K562 (cell line): ENCODE results near the gene TMEM214. TPM values are rescaled to one million over a fixed set of nuclear protein-coding genes. Genes with fewer than 3 reads are reported as not detected.

Experiments
- ATF6 ChIP-seq: sonication (generic); formaldehyde crosslinking; IDR thresholded peaks from 2 replicates; pipeline ENCODE4 v1.4.0; 2020; ENCODE audit warnings: mild to moderate bottlenecking, missing genetic modification reagents
- ELF1 ChIP-seq: fragments of 200-800 bp; sonication (Bioruptor generic); IDR thresholded peaks from 2 replicates; pipeline ENCODE4 v1.6.1; 2016; ENCODE audit warnings: missing genetic modification characterization, missing compliant biosample characterization
- HOXB6 ChIP-seq: fragments of 250-450 bp; sonication (Bioruptor Pico); IDR thresholded peaks from 2 replicates; pipeline ENCODE4 v1.5.1; 2022; ENCODE audit warnings: mild to moderate bottlenecking, borderline replicate concordance
- ILK ChIP-seq: fragments of 450-650 bp; IDR thresholded peaks from 2 replicates; pipeline ENCODE4 v1.6.1; 2016; ENCODE audit warnings: missing genetic modification characterization, low read depth, mild to moderate bottlenecking, missing compliant biosample characterization, moderate library complexity, borderline replicate concordance
- PCBP2 ChIP-seq: fragments of 200-400 bp; formaldehyde crosslinking; IDR thresholded peaks from 2 replicates; pipeline ENCODE4 v1.6.1; 2018; ENCODE audit warnings: low read length, low read depth, mild to moderate bottlenecking, moderate library complexity; ENCODE audit not compliant: poor library complexity, severe bottlenecking
- TCF15 ChIP-seq: fragments of 250-450 bp; sonication (Bioruptor Pico); IDR thresholded peaks from 2 replicates; pipeline ENCODE4 v1.8.0; 2022; ENCODE audit warnings: moderate library complexity, mild to moderate bottlenecking, inconsistent platforms
- ZFP36 ChIP-seq: fragments of 150-350 bp; IDR thresholded peaks from 2 replicates; pipeline ENCODE4 v1.6.1; 2018; ENCODE audit warnings: low read length, low read depth; ENCODE audit not compliant: partially characterized antibody
- ZNF79 ChIP-seq: fragments of 250-450 bp; sonication (Bioruptor Pico); IDR thresholded peaks from 2 replicates; pipeline ENCODE4 v1.4.0; 2020; ENCODE audit warnings: low read depth, mild to moderate bottlenecking, moderate library complexity
- polyA plus RNA-seq, 8 experiments: library from polyadenylated mRNA; depleted of rRNA in 4 of 8; stranded (reverse) in 5 of 8; unstranded in 3 of 8; fragments of >200 nt; fragmentation: Nextera tagmentation in 2 of 8; fragmentation: Illumina TruSeq in 1 of 8; extraction: Ambion mirVana in 2 of 8; extraction: Trizol in 1 of 8; gene quantifications; 2 replicates each; pipeline versions ENCODE4 v1.2.1 to v1.2.3, GENCODE V29; 2011 to 2014; ENCODE audit warnings: inconsistent platforms in 1 of 8, missing spikeins in 1 of 8
- total RNA-seq, 7 experiments: library from RNA; depleted of rRNA in 6 of 7; stranded (reverse); fragments of >200 nt in 6 of 7; fragmentation: Illumina TruSeq in 2 of 7; extraction: Trizol in 2 of 7; gene quantifications; 2 replicates each; pipeline versions ENCODE4 v1.2.1 to v1.2.3, GENCODE V29; 2011 to 2021; ENCODE audit warnings: low replicate concordance in 1 of 7

The TMEM214 gene
- total and polyA plus RNA-seq, 9 of the 15 experiments (the other 6 are each of a cell fraction or from before 2014, with no cell fraction given): 11.4 to 81.4 (median 44.1) TPM

GRCh38 chr2:27029051-27029450 lies 3.7 kb upstream of the TMEM214 start (continued):
- TF ChIP-seq ILK (tag) (no peak), TCF15 (CRISPR knock-in tag) (no peak), ZFP36 (no peak), ELF1 (no peak), ATF6 (CRISPR knock-in tag) (no peak), PCBP2 (no peak), HOXB6 (no peak), ZNF79 (CRISPR knock-in tag) (no peak)
